Fibroblast of skin of left biceps (primary cell): Measurements from ENCODE around the gene ERGIC3.

ENCODE experiments used
- DNase-seq, 2 experiments: peaks; one replicate each; pipeline ENCODE4 v3.0.0-alpha.2; 2013; ENCODE audit warnings: low read depth in 2 of 2

Gene ERGIC3

GRCh38 chr20:35598476-35598875 lies 56.6 kb downstream of the ERGIC3 start:
- DNase-seq: no peak

- no peak for DNase-seq
Observed at GRCh38 chr20:35598899-35599775, 57.3 kb downstream of the ERGIC3 start.

- DNase-seq: no peak
Observed at GRCh38 chr20:35599776-35600120, 57.9 kb downstream of the ERGIC3 start.

- no peak for DNase-seq
Observed at GRCh38 chr20:35600176-35600992, 58.5 kb downstream of the ERGIC3 start.

GRCh38 chr20:35600993-35601973 lies 59.4 kb downstream of the ERGIC3 start:
- DNase-seq: peak in 1 of 2 experiments; percentile 21

GRCh38 chr20:35601990-35602389 lies 60.1 kb downstream of the ERGIC3 start:
- no peak for DNase-seq

- no peak for DNase-seq
Observed at GRCh38 chr20:35602851-35603495, 61.1 kb downstream of the ERGIC3 start.

GRCh38 chr20:35603695-35604448 lies 62.0 kb downstream of the ERGIC3 start:
- no peak for DNase-seq

- DNase-seq: no peak
Observed at GRCh38 chr20:35604449-35604747, 62.5 kb downstream of the ERGIC3 start.

GRCh38 chr20:35606127-35606526 lies 64.2 kb downstream of the ERGIC3 start:
- DNase-seq: no peak
